Upper lobe of left lung (tissue), 4 donors: ENCODE measurements around the gene ACSL3.

Experiments
- POLR2A ChIP-seq, 4 donors: fragments of 450-650 bp; IDR thresholded peaks; one replicate each; pipeline ENCODE4 v1.5.1; 2016 to 2017; ENCODE audit warnings: antibody characterized with exemption in 4 of 4, mild to moderate bottlenecking in 2 of 4
- POLR2AphosphoS5 ChIP-seq, 2 donors: sonication (generic); formaldehyde crosslinking; IDR thresholded peaks; one replicate each; pipeline ENCODE4 v1.5.1; 2017; ENCODE audit warnings: antibody characterized with exemption in 2 of 2
- TF ChIP-seq, protein P1 (sequence below), 6 experiments: fragments of 450-650 bp in 4 of 6; fragments of 200-600 bp in 2 of 6; sonication (generic) in 2 of 6; IDR thresholded peaks; one replicate each; pipeline ENCODE4 v1.5.1; 2016 to 2019; ENCODE audit warnings: antibody characterized with exemption in 6 of 6

- TF ChIP-seq, protein P1, sequence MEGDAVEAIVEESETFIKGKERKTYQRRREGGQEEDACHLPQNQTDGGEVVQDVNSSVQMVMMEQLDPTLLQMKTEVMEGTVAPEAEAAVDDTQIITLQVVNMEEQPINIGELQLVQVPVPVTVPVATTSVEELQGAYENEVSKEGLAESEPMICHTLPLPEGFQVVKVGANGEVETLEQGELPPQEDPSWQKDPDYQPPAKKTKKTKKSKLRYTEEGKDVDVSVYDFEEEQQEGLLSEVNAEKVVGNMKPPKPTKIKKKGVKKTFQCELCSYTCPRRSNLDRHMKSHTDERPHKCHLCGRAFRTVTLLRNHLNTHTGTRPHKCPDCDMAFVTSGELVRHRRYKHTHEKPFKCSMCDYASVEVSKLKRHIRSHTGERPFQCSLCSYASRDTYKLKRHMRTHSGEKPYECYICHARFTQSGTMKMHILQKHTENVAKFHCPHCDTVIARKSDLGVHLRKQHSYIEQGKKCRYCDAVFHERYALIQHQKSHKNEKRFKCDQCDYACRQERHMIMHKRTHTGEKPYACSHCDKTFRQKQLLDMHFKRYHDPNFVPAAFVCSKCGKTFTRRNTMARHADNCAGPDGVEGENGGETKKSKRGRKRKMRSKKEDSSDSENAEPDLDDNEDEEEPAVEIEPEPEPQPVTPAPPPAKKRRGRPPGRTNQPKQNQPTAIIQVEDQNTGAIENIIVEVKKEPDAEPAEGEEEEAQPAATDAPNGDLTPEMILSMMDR (IDR thresholded peaks at IDR 0.05) = no peak
- TF ChIP-seq POLR2A (IDR thresholded peaks at IDR 0.05) = no peak
- no peak for TF ChIP-seq POLR2AphosphoS5 (IDR thresholded peaks at IDR 0.05)
Observed at GRCh38 chr2:222926915-222927314, 66.1 kb downstream of the ACSL3 start.
